ENCODE results near the gene KAZALD1. TPM values are rescaled to one million over a fixed set of nuclear protein-coding genes. Genes with fewer than 3 reads are reported as not detected.

The KAZALD1 gene
- total and polyA plus RNA-seq, 10 of the 15 experiments (the other 5 are each of a cell fraction or from before 2014, with no cell fraction given): 0.10 to 4.3 (median 1.9) TPM

GRCh38 chr10:101015582-101015973 lies 46.2 kb upstream of the KAZALD1 start:
- in situ Hi-C loops (cut with MboI): no loop called here
- intact Hi-C loops (cut with micrococcal nuclease; ENCODE audit: unreplicated experiment): no loop called here
- no peak overlapping the region for H2AFZ ChIP-seq (ENCODE audit: control insufficient read depth, low read depth, low read length)
- no peaks in the 10 kb centered on the region for H3K36me3 ChIP-seq (ENCODE audit: control insufficient read depth in 2 of 2, insufficient read depth in 2 of 2, low read length in 1 of 2)
- WGBS (ENCODE audit: insufficient coverage, insufficient replicate concordance, low lambda C conversion rate, missing lambda C conversion rate): 59% methylated on average over 8 of the region's 8 CpGs
- peaks cover 11% of the 10 kb centered on the region for H3K4me1 ChIP-seq (ENCODE audit: control insufficient read depth, insufficient read depth, low read length)
- no peak overlapping the region for H3K4me2 ChIP-seq (ENCODE audit: control insufficient read depth, insufficient read depth)
- FAIRE-seq (no peak), ATAC-seq (no peak), DNase-seq (ENCODE audit: low read depth, low spot score) (no peak)
- BruUV-seq (replicated peaks): no TSS peak
- no peaks in the 10 kb centered on the region for H3K9me3 ChIP-seq (replicated peaks; ENCODE audit: control insufficient read depth, insufficient read depth, low read length)
- CTCF ChIA-PET: interaction anchor here (1.0 to 6.8 kb wide), 14 partner anchors 9 to 790 kb away, joined by 3 to 91 read pairs (median 12); partner anchors contain the start of genes LZTS2, MRPL43, PDZD7 and SFXN3
- no peaks in the 10 kb centered on the region for H4K20me1 ChIP-seq (ENCODE audit: control insufficient read depth, insufficient read depth)
- peaks cover 10% of the 10 kb centered on the region in 2 experiments for H3K27me3 ChIP-seq (replicated peaks in 1 of 2; ENCODE audit: control insufficient read depth in 2 of 2, insufficient read depth in 2 of 2, low read length in 1 of 2)
- H3K9ac ChIP-seq (ENCODE audit: control insufficient read depth, insufficient read depth, low read length): no peak overlapping the region
- no peak overlapping the region for H3K4me3 ChIP-seq
- POLR2A ChIA-PET: interaction anchor here (0.6 to 1.9 kb wide), 3 partner anchors 15 to 1282 kb away, joined by 3 to 11 read pairs (median 4); partner anchors contain the start of genes PDZD7 and SFXN3
- H3K79me2 ChIP-seq (ENCODE audit: control insufficient read depth, insufficient read depth, low read length): no peaks in the 10 kb centered on the region
- RAD21 ChIA-PET (ENCODE audit: unreplicated experiment): interaction anchor here (0.9 to 3.2 kb wide), 7 partner anchors 15 to 127 kb away, joined by 3 to 26 read pairs (median 4); partner anchors contain the start of genes LZTS2, PDZD7 and SFXN3
- TF ChIP-seq FOS (IDR thresholded peaks at IDR 0.05; ENCODE audit: borderline replicate concordance, extremely low read depth, insufficient read length): no peak
- SMC1A ChIA-PET (ENCODE audit: uncharacterized antibody, unreplicated experiment): interaction anchor here (0.6 to 2.4 kb wide), 4 partner anchors 17 to 127 kb away, joined by 3 to 9 read pairs (median 4); no protein-coding TSS in a partner anchor
- H3K27ac ChIP-seq (ENCODE audit: control insufficient read depth, insufficient read depth): no peak overlapping the region

- POLR2A ChIA-PET: no interaction called here
- no peak overlapping the region for H3K4me3 ChIP-seq
- TF ChIP-seq RCOR1 (conservative IDR thresholded peaks at IDR 0.05; ENCODE audit: low read depth, low read length) (no peak), FOXK2 (IDR thresholded peaks at IDR 0.05) (no peak), PAX5 (IDR thresholded peaks at IDR 0.05; ENCODE audit: borderline replicate concordance, low read depth, low read length) (no peak), CBX5 (IDR thresholded peaks at IDR 0.05; ENCODE audit: low read depth) (no peak), SMAD5 (IDR thresholded peaks at IDR 0.05; ENCODE audit: low read depth) (no peak), KDM1A (IDR thresholded peaks at IDR 0.05; ENCODE audit: borderline replicate concordance) (no peak), TCF3 (IDR thresholded peaks at IDR 0.05; ENCODE audit: borderline replicate concordance, insufficient read depth, low read depth, low read length) (no peak), NR2C2 (IDR thresholded peaks at IDR 0.05; ENCODE audit: borderline replicate concordance, control insufficient read depth, insufficient read length, low read depth) (no peak), ZNF217 (IDR thresholded peaks at IDR 0.05) (no peak), CUX1 (IDR thresholded peaks at IDR 0.05; ENCODE audit: insufficient replicate concordance, low read depth, low read length) (no peak), GATAD2B (conservative IDR thresholded peaks at IDR 0.05; ENCODE audit: low read depth) (no peak), HDGF (IDR thresholded peaks at IDR 0.05) (no peak)
Observed at GRCh38 chr10:101016814-101017213, 45.0 kb upstream of the KAZALD1 start.

More at GRCh38 chr10:101016814-101017213, 45.0 kb upstream of the KAZALD1 start:
- FAIRE-seq (no peak), ATAC-seq (no peak), DNase-seq (ENCODE audit: low read depth, low spot score) (no peak)
- ChIA-PET RAD21 (ENCODE audit: unreplicated experiment) (interaction anchor here (2.6 kb wide), 2 partner anchors 19 to 125 kb away, joined by 11 read pairs; no protein-coding TSS in a partner anchor), CTCF (interaction anchor here (0.9 to 6.8 kb wide), 16 partner anchors 10 to 78 kb away, joined by 3 to 91 read pairs (median 16); partner anchors contain the start of genes LZTS2, MRPL43, PDZD7 and SFXN3), SMC1A (ENCODE audit: uncharacterized antibody, unreplicated experiment) (interaction anchor here (1.4 to 1.6 kb wide), 2 partner anchors 42 to 126 kb away, joined by 3 read pairs; no protein-coding TSS in a partner anchor)
- Histone ChIP-seq H3K9me3 (replicated peaks; ENCODE audit: control insufficient read depth, insufficient read depth, low read length) (no peaks in the 10 kb centered on the region), H2AFZ (ENCODE audit: control insufficient read depth, low read depth, low read length) (no peak overlapping the region), H3K9ac (ENCODE audit: control insufficient read depth, insufficient read depth, low read length) (no peak overlapping the region), H3K27ac (ENCODE audit: control insufficient read depth, insufficient read depth) (no peak overlapping the region), H3K36me3 (ENCODE audit: control insufficient read depth in 2 of 2, insufficient read depth in 2 of 2, low read length in 1 of 2) (no peaks in the 10 kb centered on the region), H3K4me2 (ENCODE audit: control insufficient read depth, insufficient read depth) (no peak overlapping the region), H3K27me3 (replicated peaks in 1 of 2; ENCODE audit: control insufficient read depth in 2 of 2, insufficient read depth in 2 of 2, low read length in 1 of 2) (peaks cover 10% of the 10 kb centered on the region in 2 experiments), H4K20me1 (ENCODE audit: control insufficient read depth, insufficient read depth) (no peaks in the 10 kb centered on the region), H3K4me1 (ENCODE audit: control insufficient read depth, insufficient read depth, low read length) (peaks cover 11% of the 10 kb centered on the region), H3K79me2 (ENCODE audit: control insufficient read depth, insufficient read depth, low read length) (no peaks in the 10 kb centered on the region)
- WGBS (ENCODE audit: insufficient coverage, insufficient replicate concordance, low lambda C conversion rate, missing lambda C conversion rate): 52% methylated on average over 5 of the region's 5 CpGs
- in situ Hi-C loops (cut with MboI): no loop called here
- intact Hi-C loops (cut with micrococcal nuclease; ENCODE audit: unreplicated experiment): no loop called here
- BruUV-seq (replicated peaks): no TSS peak

Measured in GM12878 (cell line).